ENCODE data around the gene ANKS4B. TPM values are rescaled to one million over a fixed set of nuclear protein-coding genes. Genes with fewer than 3 reads are reported as not detected.

Gene ANKS4B
- total RNA-seq, 8 experiments from 2014 or later, result 0.05 to 0.43 (median 0.10) TPM; not detected in 1

DNA sequence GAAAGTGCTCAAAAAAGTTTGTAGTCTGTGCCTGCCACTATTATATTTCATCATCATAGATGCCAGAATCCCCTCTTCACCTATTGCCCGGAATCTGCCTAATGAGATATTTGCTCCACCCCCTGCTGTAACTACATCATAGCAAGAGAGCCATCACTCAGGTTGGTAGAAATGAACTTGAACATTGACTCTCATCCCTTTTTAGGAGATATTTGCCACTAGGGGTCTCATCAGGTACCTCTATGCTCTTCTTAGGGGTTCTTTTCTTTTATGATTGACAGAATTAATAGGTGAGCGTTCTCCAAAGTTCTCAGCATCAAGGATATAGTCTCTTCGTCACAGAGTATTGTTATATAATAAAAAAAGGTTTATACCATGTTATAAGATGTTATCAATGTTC is 20.0 kb downstream of the ANKS4B start:
- WGBS, 10 experiments, result 36 to 100% (median 83%) methylated on average over 1 to 3 of the region's 3 CpGs; no CpG with 5 or more reads in 1 of the 10 experiments

DNA sequence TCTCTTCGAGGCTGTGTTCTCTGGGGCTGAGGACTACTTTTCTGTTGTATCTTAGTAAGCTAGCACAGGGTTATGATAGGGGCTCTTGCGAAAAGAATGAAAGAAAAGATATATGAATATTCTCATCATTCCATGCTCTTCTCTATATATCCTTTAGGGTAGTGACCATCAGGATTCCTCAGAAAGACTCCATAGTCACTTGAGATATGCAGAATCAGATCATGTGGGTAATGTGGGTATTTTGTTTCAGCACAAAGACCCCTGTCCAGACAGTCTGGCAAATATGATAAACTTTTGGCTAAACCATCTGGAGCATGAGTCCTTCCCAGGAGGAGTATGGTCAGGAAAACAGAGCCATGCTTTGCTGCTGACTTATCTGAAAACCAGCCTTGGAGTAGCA is 23.1 kb downstream of the ANKS4B start:
- WGBS, 10 experiments, result 33 to 100% (median 81%) methylated on average over 1 to 2 of the region's 2 CpGs
- in situ Hi-C loops (cut with MboI; ENCODE audit: low pct_unique_long_range_greater_than_20kb in 2 of 9, low sequenced_read_pairs in 9 of 9, unreplicated experiment in 9 of 9), result no loop called here
- Histone ChIP-seq H3K4me1 (replicated peaks in 1 of 2) (peaks cover 0 to 5% of the 10 kb centered on the region in 2 donors), H3K27ac (no peak overlapping the region), H3K4me3 (no peak overlapping the region)
- ATAC-seq (replicated peaks in 6 of 8), result no peak

More for the DNA sequence above, 20.0 kb downstream of the ANKS4B start:
- H3K27ac ChIP-seq, result no peak overlapping the region
- H3K4me3 ChIP-seq, result no peak overlapping the region
- in situ Hi-C loops (cut with MboI; ENCODE audit: low pct_unique_long_range_greater_than_20kb in 2 of 9, low sequenced_read_pairs in 9 of 9, unreplicated experiment in 9 of 9), result no loop called here
- no peak for ATAC-seq (replicated peaks in 6 of 8)
- H3K4me1 ChIP-seq (replicated peaks in 1 of 2), result no peaks in the 10 kb centered on the region

DNA sequence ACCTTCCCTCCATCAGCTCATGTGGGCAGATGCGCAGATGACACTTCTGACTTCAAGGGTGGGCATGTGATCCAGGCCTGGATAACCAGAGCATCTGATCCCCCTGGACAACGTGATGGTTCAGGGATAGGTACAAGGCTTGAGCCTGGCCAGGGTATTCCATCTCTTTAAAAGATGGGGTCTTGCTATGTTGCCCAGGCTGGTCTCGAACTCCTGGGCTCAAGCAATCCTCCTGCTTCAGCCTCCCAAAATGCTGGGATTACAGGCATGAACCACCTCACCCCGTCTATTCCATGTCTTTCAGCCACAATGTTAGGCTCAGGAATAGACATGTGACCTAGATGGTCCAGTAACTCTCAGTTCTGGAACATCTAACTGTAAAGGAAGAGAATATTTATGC is 23.8 kb downstream of the ANKS4B start:
- ATAC-seq (replicated peaks in 6 of 8), result no peak
- in situ Hi-C loops (cut with MboI; ENCODE audit: low pct_unique_long_range_greater_than_20kb in 2 of 9, low sequenced_read_pairs in 9 of 9, unreplicated experiment in 9 of 9), result no loop called here
- 79 to 100% (median 90%) methylated on average over 1 to 4 of the region's 4 CpGs; no CpG with 5 or more reads in 5 of the 10 experiments for WGBS, 10 experiments
- no peak overlapping the region for H3K4me3 ChIP-seq
- peaks cover 0 to 5% of the 10 kb centered on the region in 2 donors for H3K4me1 ChIP-seq (replicated peaks in 1 of 2)
- no peak overlapping the region for H3K27ac ChIP-seq

- WGBS, 10 experiments, result 56 to 90% (median 74%) methylated on average over 2 to 9 of the region's 9 CpGs; no CpG with 5 or more reads in 2 of the 10 experiments
- in situ Hi-C loops (cut with MboI; ENCODE audit: low pct_unique_long_range_greater_than_20kb in 2 of 9, low sequenced_read_pairs in 9 of 9, unreplicated experiment in 9 of 9), result no loop called here
- peak in 7 of 8 experiments; percentile 47 to 88 (median 75) for ATAC-seq (replicated peaks in 6 of 8)
- H3K27ac ChIP-seq, result no peak overlapping the region
- H3K4me3 ChIP-seq, result no peak overlapping the region
- peaks cover 6 to 19% of the 10 kb centered on the region in 2 donors for H3K4me1 ChIP-seq (replicated peaks in 1 of 2)
Observed at GRCh38 chr16:21260870-21261791, 27.6 kb downstream of the ANKS4B start.

- ATAC-seq (replicated peaks in 6 of 8), result no peak
- in situ Hi-C loops (cut with MboI; ENCODE audit: low pct_unique_long_range_greater_than_20kb in 2 of 9, low sequenced_read_pairs in 9 of 9, unreplicated experiment in 9 of 9), result no loop called here
- H3K27ac ChIP-seq, result peak overlapping the region in 1 of 2 donors; percentile 7
Observed at GRCh38 chr16:21262779-21263639, 29.5 kb downstream of the ANKS4B start.

GRCh38 chr16:21263640-21264570 is 30.4 kb downstream of the ANKS4B start:
- in situ Hi-C loops (cut with MboI; ENCODE audit: low pct_unique_long_range_greater_than_20kb in 2 of 9, low sequenced_read_pairs in 9 of 9, unreplicated experiment in 9 of 9), result no loop called here
- 5 to 53% (median 19%) methylated on average over 1 to 12 of the region's 14 CpGs for WGBS, 10 experiments

More at GRCh38 chr16:21262779-21263639, 29.5 kb downstream of the ANKS4B start:
- peaks cover 6 to 19% of the 10 kb centered on the region in 2 donors for H3K4me1 ChIP-seq (replicated peaks in 1 of 2)
- 0 to 100% (median 73%) methylated on average over 1 to 11 of the region's 12 CpGs; no CpG with 5 or more reads in 1 of the 10 experiments for WGBS, 10 experiments
- H3K4me3 ChIP-seq, result no peak overlapping the region

DNA sequence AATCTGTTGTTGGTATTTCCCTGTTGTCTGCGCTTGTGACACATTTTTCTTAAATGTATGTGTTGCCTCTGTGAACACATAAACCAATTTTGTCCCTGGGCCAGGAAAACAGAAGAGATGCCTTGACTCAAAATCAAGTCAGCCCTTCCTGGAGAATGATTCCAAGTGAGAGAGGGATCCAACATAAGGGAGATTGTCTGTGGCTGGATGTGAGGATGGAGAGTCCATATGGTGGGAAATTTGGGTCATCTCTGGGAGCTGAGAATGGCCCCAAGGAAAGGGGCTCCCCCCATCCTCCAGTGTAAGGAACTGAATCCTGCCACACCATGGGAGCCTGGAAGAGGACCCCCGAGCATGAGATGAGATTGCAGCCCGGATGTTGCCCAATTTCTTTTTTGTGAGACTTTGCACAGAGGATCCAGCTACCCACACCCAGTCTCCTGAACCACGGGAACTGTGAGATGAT is 31.1 kb downstream of the ANKS4B start:
- Histone ChIP-seq H3K4me1 (replicated peaks in 1 of 2) (peaks cover 6 to 19% of the 10 kb centered on the region in 2 donors), H3K27ac (peak overlapping the region in 1 of 2 donors; percentile 50), H3K4me3 (no peak overlapping the region)
- in situ Hi-C loops (cut with MboI; ENCODE audit: low pct_unique_long_range_greater_than_20kb in 2 of 9, low sequenced_read_pairs in 9 of 9, unreplicated experiment in 9 of 9), result no loop called here
- 0 to 100% (median 73%) methylated on average over 1 to 3 of the region's 4 CpGs; no CpG with 5 or more reads in 2 of the 10 experiments for WGBS, 10 experiments
- ATAC-seq (replicated peaks in 6 of 8), result no peak

More at GRCh38 chr16:21263640-21264570, 30.4 kb downstream of the ANKS4B start:
- peak; percentile 69 to 95 (median 90) for ATAC-seq (replicated peaks in 6 of 8)
- H3K27ac ChIP-seq, result peak overlapping the region in 1 of 2 donors; percentile 50
- H3K4me1 ChIP-seq (replicated peaks in 1 of 2), result peaks cover 6 to 19% of the 10 kb centered on the region in 2 donors
- no peak overlapping the region for H3K4me3 ChIP-seq

GRCh38 chr16:21265104-21265837 is 31.8 kb downstream of the ANKS4B start:
- in situ Hi-C loops (cut with MboI; ENCODE audit: low pct_unique_long_range_greater_than_20kb in 2 of 9, low sequenced_read_pairs in 9 of 9, unreplicated experiment in 9 of 9), result no loop called here
- Histone ChIP-seq H3K4me1 (replicated peaks in 1 of 2) (peaks cover 6 to 19% of the 10 kb centered on the region in 2 donors), H3K4me3 (no peak overlapping the region), H3K27ac (peak overlapping the region in 1 of 2 donors; percentile 50)
- WGBS, 10 experiments, result 54 to 100% (median 93%) methylated on average over 2 to 5 of the region's 9 CpGs; no CpG with 5 or more reads in 1 of the 10 experiments
- no peak for ATAC-seq (replicated peaks in 6 of 8)

GRCh38 chr16:21267298-21267697 is 33.8 kb downstream of the ANKS4B start:
- peaks cover 6 to 14% of the 10 kb centered on the region in 2 donors for H3K4me1 ChIP-seq (replicated peaks in 1 of 2)
- WGBS, 10 experiments, result 14 to 96% (median 79%) methylated on average over 2 to 4 of the region's 4 CpGs; no CpG with 5 or more reads in 6 of the 10 experiments
- no peak overlapping the region for H3K27ac ChIP-seq
- ATAC-seq (replicated peaks in 6 of 8), result no peak
- no peak overlapping the region for H3K4me3 ChIP-seq
- in situ Hi-C loops (cut with MboI; ENCODE audit: low pct_unique_long_range_greater_than_20kb in 2 of 9, low sequenced_read_pairs in 9 of 9, unreplicated experiment in 9 of 9), result no loop called here

DNA sequence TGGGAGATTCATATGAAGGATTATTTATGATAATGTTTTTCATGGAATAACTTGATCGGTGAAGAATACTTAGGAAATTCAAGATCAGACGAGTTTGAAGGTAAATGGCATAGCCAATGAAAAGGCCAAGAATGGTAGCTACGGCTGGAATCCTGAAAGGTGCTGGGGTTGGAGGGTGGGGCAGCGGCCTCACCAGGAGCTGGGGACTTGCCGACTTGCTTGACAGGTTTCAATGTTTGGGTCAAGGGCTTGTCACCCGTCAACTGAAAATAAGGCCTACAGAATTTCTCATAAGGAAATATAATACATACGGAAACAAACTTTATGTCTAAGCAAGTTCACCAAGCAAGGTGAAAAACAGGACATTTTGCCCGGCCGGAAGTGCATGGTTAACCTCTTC is 34.7 kb downstream of the ANKS4B start:
- 71 to 100% (median 86%) methylated on average over 3 to 9 of the region's 9 CpGs; no CpG with 5 or more reads in 1 of the 10 experiments for WGBS, 10 experiments
- Histone ChIP-seq H3K27ac (no peak overlapping the region), H3K4me3 (no peak overlapping the region), H3K4me1 (replicated peaks in 1 of 2) (peaks cover 6 to 11% of the 10 kb centered on the region in 2 donors)
- no peak for ATAC-seq (replicated peaks in 6 of 8)
- in situ Hi-C loops (cut with MboI; ENCODE audit: low pct_unique_long_range_greater_than_20kb in 2 of 9, low sequenced_read_pairs in 9 of 9, unreplicated experiment in 9 of 9), result no loop called here

DNA sequence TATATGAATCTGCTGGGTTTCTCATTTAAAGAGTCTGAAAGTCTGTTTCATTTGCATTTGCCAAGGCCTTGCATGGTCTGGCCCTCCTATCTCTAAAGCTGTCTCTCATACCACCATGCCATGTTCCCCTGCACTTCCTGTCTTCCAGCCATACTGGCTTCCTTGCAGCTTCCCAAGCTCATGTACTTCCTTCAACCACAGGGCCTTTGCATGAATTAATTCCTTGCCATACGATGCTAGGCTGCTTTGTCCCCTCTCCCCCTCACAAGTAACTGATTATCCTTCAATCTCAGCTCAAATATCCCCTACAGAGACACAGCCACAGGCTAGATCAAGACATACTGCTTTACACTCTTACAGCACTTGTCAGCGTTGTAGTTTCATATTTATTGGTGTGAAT is 38.8 kb downstream of the ANKS4B start:
- ATAC-seq (replicated peaks in 6 of 8), result no peak
- Histone ChIP-seq H3K4me3 (no peak overlapping the region), H3K27ac (no peak overlapping the region), H3K4me1 (replicated peaks in 1 of 2) (no peaks in the 10 kb centered on the region)
- WGBS, 10 experiments, result 50 to 100% (median 86%) methylated on average over 1 to 2 of the region's 2 CpGs; no CpG with 5 or more reads in 2 of the 10 experiments
- in situ Hi-C loops (cut with MboI; ENCODE audit: low pct_unique_long_range_greater_than_20kb in 2 of 9, low sequenced_read_pairs in 9 of 9, unreplicated experiment in 9 of 9), result no loop called here
